Breast epithelium (tissue), 3 donors: ENCODE data around the gene ZNF443.
"Not testable (repeated sequence)": the region's sequence is repeated elsewhere in the genome, so short reads cannot be mapped to it uniquely, and the experiment has no call there.

Experiments
- CTCF ChIP-seq, 3 donors: fragments of 450-650 bp; IDR thresholded peaks; one replicate each; pipeline ENCODE4 v1.5.1; 2016 to 2017; ENCODE audit warnings: antibody characterized with exemption in 3 of 3, mild to moderate bottlenecking in 3 of 3, moderate library complexity in 3 of 3
- POLR2A ChIP-seq: fragments of 450-650 bp; IDR thresholded peaks from one replicate; pipeline ENCODE4 v1.6.1; 2016; ENCODE audit warnings: antibody characterized with exemption, mild to moderate bottlenecking, moderate library complexity
- POLR2AphosphoS5 ChIP-seq, 3 donors: sonication (generic); formaldehyde crosslinking; IDR thresholded peaks; one replicate each; pipeline ENCODE4 v1.6.1; 2017; ENCODE audit warnings: antibody characterized with exemption in 3 of 3

- TF ChIP-seq POLR2A; CTCF (IDR thresholded peaks at IDR 0.05); POLR2AphosphoS5 (IDR thresholded peaks at IDR 0.05): not testable (repeated sequence)
Measured at GRCh38 chr19:12467651-12468050, 26.8 kb upstream of the ZNF443 start.
